HepG2 (cell line): ENCODE measurements around the gene GGPS1. TPM values are rescaled to one million over a fixed set of nuclear protein-coding genes. Genes with fewer than 3 reads are reported as not detected.

Experiments used
- ARNTL ChIP-seq: sonication (generic); formaldehyde crosslinking; IDR thresholded peaks from 2 replicates; pipeline ENCODE4 v1.4.0; 2020; ENCODE audit warnings: mild to moderate bottlenecking, missing genetic modification reagents
- BHLHE40 ChIP-seq: IDR thresholded peaks from 2 replicates; pipeline ENCODE4 v1.6.1; 2011; ENCODE audit warnings: low read length, improper control_type of control experiment
- HIVEP1 ChIP-seq: sonication (generic); formaldehyde crosslinking; IDR thresholded peaks from 2 replicates; pipeline ENCODE4 v1.4.0; 2020; ENCODE audit warnings: mild to moderate bottlenecking, missing genetic modification reagents
- HNRNPUL1 ChIP-seq: fragments of 200-400 bp; formaldehyde crosslinking; IDR thresholded peaks from 2 replicates; pipeline ENCODE4 v1.6.1; 2017; ENCODE audit warnings: low read depth, mild to moderate bottlenecking, low read length, moderate library complexity
- MTA3 ChIP-seq: sonication (generic); formaldehyde crosslinking; IDR thresholded peaks from 2 replicates; pipeline ENCODE4 v1.4.0; 2020; ENCODE audit warnings: missing genetic modification reagents
- PAX8 ChIP-seq: sonication (generic); formaldehyde crosslinking; IDR thresholded peaks from 2 replicates; pipeline ENCODE4 v1.8.0; 2022; ENCODE audit warnings: mild to moderate bottlenecking, missing genetic modification reagents, borderline replicate concordance
- POLR2G ChIP-seq: fragments of 200-400 bp; formaldehyde crosslinking; IDR thresholded peaks from 2 replicates; pipeline ENCODE4 v1.6.1; 2018; ENCODE audit warnings: mild to moderate bottlenecking, low read depth, low read length, moderate library complexity
- RFX1 ChIP-seq: fragments of 450-650 bp; IDR thresholded peaks from 2 replicates; pipeline ENCODE4 v1.6.1; 2017
- SP2 ChIP-seq: sonication (generic); formaldehyde crosslinking; IDR thresholded peaks from 2 replicates; pipeline ENCODE4 v1.5.1; 2020; ENCODE audit warnings: mild to moderate bottlenecking, missing genetic modification reagents
- TFAP4 ChIP-seq: sonication (generic); IDR thresholded peaks from 2 replicates; pipeline ENCODE4 v1.6.1; 2016; ENCODE audit warnings: low read depth, borderline replicate concordance
- ZMYM4 ChIP-seq: sonication (generic); formaldehyde crosslinking; IDR thresholded peaks from 2 replicates; pipeline ENCODE4 v1.8.1; 2023; ENCODE audit warnings: mild to moderate bottlenecking, missing genetic modification reagents
- ZNF180 ChIP-seq: sonication (generic); formaldehyde crosslinking; IDR thresholded peaks from 2 replicates; pipeline ENCODE4 v1.4.0; 2020; ENCODE audit warnings: low read depth, missing genetic modification reagents, borderline replicate concordance
- ZNF335 ChIP-seq: sonication (generic); formaldehyde crosslinking; IDR thresholded peaks from 2 replicates; pipeline ENCODE4 v1.4.0; 2020; ENCODE audit warnings: missing genetic modification reagents
- ZNF441 ChIP-seq: sonication (generic); formaldehyde crosslinking; IDR thresholded peaks from 2 replicates; pipeline ENCODE4 v1.7.0; 2021; ENCODE audit warnings: missing genetic modification reagents, borderline replicate concordance
- ZNF546 ChIP-seq: sonication (generic); formaldehyde crosslinking; conservative IDR thresholded peaks from 2 replicates; pipeline ENCODE4 v1.8.1; 2023; ENCODE audit warnings: mild to moderate bottlenecking, missing genetic modification reagents
- ZNF740 ChIP-seq: sonication (generic); formaldehyde crosslinking; IDR thresholded peaks from 2 replicates; pipeline ENCODE4 v1.4.0; 2020; ENCODE audit warnings: missing genetic modification reagents
- polyA plus RNA-seq, 8 experiments: library from polyadenylated mRNA; depleted of rRNA in 3 of 8; stranded (reverse) in 7 of 8; unstranded in 1 of 8; fragments of >200 nt; fragmentation: Illumina TruSeq in 4 of 8; extraction: Trizol in 4 of 8; gene quantifications; 2 replicates each; pipeline versions ENCODE4 v1.2.1 to v1.2.3, GENCODE V29; 2011 to 2016; ENCODE audit warnings: low read depth in 4 of 8, missing spikeins in 1 of 8, mixed read lengths in 1 of 8; ENCODE audit not compliant: insufficient read depth in 1 of 8
- total RNA-seq, 5 experiments: library from RNA; depleted of rRNA; stranded (reverse); fragments of >200 nt; fragmentation: Illumina TruSeq; extraction: Trizol; gene quantifications; 2 replicates each; pipeline ENCODE4 v1.2.3, GENCODE V29; 2016; ENCODE audit warnings: low read depth in 1 of 5
- TF ChIP-seq, protein P1 (sequence below): sonication (generic); formaldehyde crosslinking; IDR thresholded peaks from 2 replicates; pipeline ENCODE4 v1.5.1; 2020; ENCODE audit warnings: missing genetic modification reagents, mild to moderate bottlenecking, borderline replicate concordance
- TF ChIP-seq, protein P2 (sequence below): sonication (generic); formaldehyde crosslinking; conservative IDR thresholded peaks from 2 replicates; pipeline ENCODE4 v1.4.0; 2020; ENCODE audit warnings: missing genetic modification reagents
- TF ChIP-seq, protein P3 (sequence below): sonication (generic); formaldehyde crosslinking; IDR thresholded peaks from 2 replicates; pipeline ENCODE4 v1.8.0; 2023; ENCODE audit warnings: mild to moderate bottlenecking, missing genetic modification reagents
- TF ChIP-seq, protein P4 (sequence below): sonication (generic); formaldehyde crosslinking; IDR thresholded peaks from 2 replicates; pipeline ENCODE4 v1.4.0; 2020; ENCODE audit warnings: mild to moderate bottlenecking, missing genetic modification reagents

GGPS1 gene
- total and polyA plus RNA-seq, 2 of the 13 experiments (the other 11 are each of a cell fraction or from before 2014, with no cell fraction given) = 28.8 to 42.6 TPM

DNA sequence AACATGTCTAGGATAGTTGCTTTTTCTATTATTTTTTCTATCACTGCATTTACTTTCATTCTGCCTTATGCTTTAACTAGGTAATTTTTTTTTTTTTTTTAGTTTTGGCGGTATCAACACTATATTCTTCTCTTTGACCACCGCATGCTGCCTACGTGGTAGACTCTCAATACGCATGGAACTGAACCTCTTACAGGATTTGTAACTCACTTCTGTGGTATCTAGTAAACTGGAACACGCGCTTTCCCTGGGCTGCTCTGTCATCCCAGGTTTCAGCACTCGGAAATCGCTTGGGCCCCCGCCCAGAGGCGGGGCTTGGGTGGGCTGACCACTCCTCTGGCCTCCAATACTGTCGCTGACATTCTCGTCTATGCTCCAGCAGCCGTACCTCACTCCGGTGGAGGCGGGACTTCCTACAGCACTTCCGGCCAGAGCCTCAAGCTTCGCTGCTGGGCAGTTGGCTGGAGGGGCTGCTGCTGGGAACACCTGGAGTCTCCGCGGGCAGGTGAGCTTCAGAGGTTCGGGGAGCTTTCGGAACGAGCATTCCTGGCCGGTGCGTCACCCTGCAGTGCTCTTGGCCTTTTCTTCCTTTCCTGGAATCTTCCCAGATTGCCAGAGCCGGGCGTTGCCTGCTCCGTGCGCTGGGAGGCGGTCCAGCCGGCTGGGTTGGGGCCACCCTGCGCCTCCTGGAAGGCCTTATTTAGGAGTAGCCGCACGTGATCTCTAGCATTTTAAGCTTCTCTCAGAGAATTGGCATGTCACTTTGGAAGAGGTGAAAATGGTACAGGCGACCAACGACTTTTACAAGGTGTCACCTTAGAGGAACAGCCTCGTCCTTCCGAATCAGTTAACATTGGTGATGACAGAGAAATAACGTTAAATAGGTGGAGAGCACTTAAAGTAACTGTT, 38.9 kb downstream of the GGPS1 start, which contains the start of gene TBCE (continued):
- TF ChIP-seq TFAP4 (peak; percentile 61; the same call in 1 of the 2 replicates), HIVEP1 (CRISPR knock-in tag) (no peak), ZNF546 (CRISPR knock-in tag) (peak; percentile 79; the same call in 1 of the 2 replicates), PAX8 (no peak), HNRNPUL1 (no peak), ZNF180 (CRISPR knock-in tag) (no peak), SP2 (CRISPR knock-in tag) (peak; percentile 90), ZNF335 (CRISPR knock-in tag) (no peak), ZNF740 (CRISPR knock-in tag) (no peak), BHLHE40 (peak; percentile 70), RFX1 (no peak), ARNTL (CRISPR knock-in tag) (0 out of 2 replicates have a peak, but pooled peaks have one; percentile 28), MTA3 (CRISPR knock-in tag) (no peak), ZNF441 (CRISPR knock-in tag) (0 out of 2 replicates have a peak, but pooled peaks have one; percentile 23), ZMYM4 (peak; percentile 84), POLR2G (peak; percentile 98)
- TF ChIP-seq, protein P1, sequence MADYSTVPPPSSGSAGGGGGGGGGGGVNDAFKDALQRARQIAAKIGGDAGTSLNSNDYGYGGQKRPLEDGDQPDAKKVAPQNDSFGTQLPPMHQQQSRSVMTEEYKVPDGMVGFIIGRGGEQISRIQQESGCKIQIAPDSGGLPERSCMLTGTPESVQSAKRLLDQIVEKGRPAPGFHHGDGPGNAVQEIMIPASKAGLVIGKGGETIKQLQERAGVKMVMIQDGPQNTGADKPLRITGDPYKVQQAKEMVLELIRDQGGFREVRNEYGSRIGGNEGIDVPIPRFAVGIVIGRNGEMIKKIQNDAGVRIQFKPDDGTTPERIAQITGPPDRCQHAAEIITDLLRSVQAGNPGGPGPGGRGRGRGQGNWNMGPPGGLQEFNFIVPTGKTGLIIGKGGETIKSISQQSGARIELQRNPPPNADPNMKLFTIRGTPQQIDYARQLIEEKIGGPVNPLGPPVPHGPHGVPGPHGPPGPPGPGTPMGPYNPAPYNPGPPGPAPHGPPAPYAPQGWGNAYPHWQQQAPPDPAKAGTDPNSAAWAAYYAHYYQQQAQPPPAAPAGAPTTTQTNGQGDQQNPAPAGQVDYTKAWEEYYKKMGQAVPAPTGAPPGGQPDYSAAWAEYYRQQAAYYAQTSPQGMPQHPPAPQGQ (CRISPR knock-in tag) = no peak
- TF ChIP-seq, protein P2, sequence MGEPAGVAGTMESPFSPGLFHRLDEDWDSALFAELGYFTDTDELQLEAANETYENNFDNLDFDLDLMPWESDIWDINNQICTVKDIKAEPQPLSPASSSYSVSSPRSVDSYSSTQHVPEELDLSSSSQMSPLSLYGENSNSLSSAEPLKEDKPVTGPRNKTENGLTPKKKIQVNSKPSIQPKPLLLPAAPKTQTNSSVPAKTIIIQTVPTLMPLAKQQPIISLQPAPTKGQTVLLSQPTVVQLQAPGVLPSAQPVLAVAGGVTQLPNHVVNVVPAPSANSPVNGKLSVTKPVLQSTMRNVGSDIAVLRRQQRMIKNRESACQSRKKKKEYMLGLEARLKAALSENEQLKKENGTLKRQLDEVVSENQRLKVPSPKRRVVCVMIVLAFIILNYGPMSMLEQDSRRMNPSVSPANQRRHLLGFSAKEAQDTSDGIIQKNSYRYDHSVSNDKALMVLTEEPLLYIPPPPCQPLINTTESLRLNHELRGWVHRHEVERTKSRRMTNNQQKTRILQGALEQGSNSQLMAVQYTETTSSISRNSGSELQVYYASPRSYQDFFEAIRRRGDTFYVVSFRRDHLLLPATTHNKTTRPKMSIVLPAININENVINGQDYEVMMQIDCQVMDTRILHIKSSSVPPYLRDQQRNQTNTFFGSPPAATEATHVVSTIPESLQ = no peak
- TF ChIP-seq, protein P3, sequence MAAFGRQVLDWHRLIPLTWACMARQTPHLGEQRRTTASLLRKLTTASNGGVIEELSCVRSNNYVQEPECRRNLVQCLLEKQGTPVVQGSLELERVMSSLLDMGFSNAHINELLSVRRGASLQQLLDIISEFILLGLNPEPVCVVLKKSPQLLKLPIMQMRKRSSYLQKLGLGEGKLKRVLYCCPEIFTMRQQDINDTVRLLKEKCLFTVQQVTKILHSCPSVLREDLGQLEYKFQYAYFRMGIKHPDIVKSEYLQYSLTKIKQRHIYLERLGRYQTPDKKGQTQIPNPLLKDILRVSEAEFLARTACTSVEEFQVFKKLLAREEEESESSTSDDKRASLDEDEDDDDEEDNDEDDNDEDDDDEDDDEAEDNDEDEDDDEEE (CRISPR knock-in tag) = no peak
- TF ChIP-seq, protein P4, sequence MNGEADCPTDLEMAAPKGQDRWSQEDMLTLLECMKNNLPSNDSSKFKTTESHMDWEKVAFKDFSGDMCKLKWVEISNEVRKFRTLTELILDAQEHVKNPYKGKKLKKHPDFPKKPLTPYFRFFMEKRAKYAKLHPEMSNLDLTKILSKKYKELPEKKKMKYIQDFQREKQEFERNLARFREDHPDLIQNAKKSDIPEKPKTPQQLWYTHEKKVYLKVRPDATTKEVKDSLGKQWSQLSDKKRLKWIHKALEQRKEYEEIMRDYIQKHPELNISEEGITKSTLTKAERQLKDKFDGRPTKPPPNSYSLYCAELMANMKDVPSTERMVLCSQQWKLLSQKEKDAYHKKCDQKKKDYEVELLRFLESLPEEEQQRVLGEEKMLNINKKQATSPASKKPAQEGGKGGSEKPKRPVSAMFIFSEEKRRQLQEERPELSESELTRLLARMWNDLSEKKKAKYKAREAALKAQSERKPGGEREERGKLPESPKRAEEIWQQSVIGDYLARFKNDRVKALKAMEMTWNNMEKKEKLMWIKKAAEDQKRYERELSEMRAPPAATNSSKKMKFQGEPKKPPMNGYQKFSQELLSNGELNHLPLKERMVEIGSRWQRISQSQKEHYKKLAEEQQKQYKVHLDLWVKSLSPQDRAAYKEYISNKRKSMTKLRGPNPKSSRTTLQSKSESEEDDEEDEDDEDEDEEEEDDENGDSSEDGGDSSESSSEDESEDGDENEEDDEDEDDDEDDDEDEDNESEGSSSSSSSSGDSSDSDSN (CRISPR knock-in tag) = peak; percentile 69
